ENCODE measurements around the gene PIP4K2A. TPM values are rescaled to one million over a fixed set of nuclear protein-coding genes. Genes with fewer than 3 reads are reported as not detected.
"Not testable (repeated sequence)": the region's sequence is repeated elsewhere in the genome, so short reads cannot be mapped to it uniquely, and the experiment has no call there.

Gene PIP4K2A
- total RNA-seq, 3 donors from 2014 or later (not counting 1 experiment from before 2014, with no cell fraction given), result 311 to 423 (median 405) TPM

- Histone ChIP-seq H3K9me3 (ENCODE audit: control insufficient read depth, insufficient read depth, low read length) (peaks cover 5% of the 10 kb centered on the region), H3K27me3 (ENCODE audit: control insufficient read depth, insufficient read depth, low read length) (no peaks in the 10 kb centered on the region), H3K4me1 (ENCODE audit: control insufficient read depth, insufficient read depth, low read length) (peaks cover 3% of the 10 kb centered on the region), H3K4me3 (ENCODE audit: low read length) (no peak overlapping the region), H3K36me3 (ENCODE audit: control insufficient read depth, insufficient read depth, low read length) (no peaks in the 10 kb centered on the region), H3K27ac (ENCODE audit: low read length) (no peak overlapping the region)
- TF ChIP-seq CTCF (IDR thresholded peaks at IDR 0.05), result no peak
- Mint-ChIP-seq H3K4me1 (peaks cover 6 to 15% of the 10 kb centered on the region in 2 donors), H3K9me3 (peaks cover 10 to 17% of the 10 kb centered on the region in 2 donors), H3K27ac (no peak overlapping the region), H3K36me3 (peaks cover 32% of the 10 kb centered on the region), H3K27me3 (ENCODE audit: low read depth in 2 of 2) (no peaks in the 10 kb centered on the region), H3K4me3 (no peak overlapping the region)
- 93% methylated on average over 2 of the region's 2 CpGs for WGBS (ENCODE audit: insufficient coverage)
- DNase-seq (no peak), ATAC-seq (no peak)
- intact Hi-C loops (cut with micrococcal nuclease), result no loop called here
These were observed 186.9 kb downstream of the PIP4K2A start for GRCh38 chr10:22527520-22527919.

DNA sequence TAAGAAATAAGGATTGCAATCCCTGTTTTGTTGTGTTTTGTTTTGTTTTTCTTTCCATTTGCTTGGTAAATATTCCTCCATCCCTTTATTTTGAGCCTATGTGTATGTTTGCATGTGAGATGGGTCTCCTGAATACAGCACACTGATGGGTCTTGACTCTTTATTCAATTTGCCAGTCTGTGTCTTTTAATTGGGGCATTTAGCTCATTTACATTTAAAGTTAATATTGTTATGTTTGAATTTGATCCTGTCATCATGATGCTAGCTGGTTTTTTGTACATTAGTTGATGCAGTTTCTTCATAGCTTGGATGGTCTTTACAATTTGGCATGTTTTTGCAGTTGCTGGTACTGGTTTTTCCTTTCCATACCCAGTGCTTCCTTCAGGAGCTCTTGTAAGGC lies 190.0 kb downstream of the PIP4K2A start:
- DNase-seq; H3K36me3 ChIP-seq (ENCODE audit: control insufficient read depth, insufficient read depth, low read length); H3K4me3 Mint-ChIP-seq; H3K9me3 ChIP-seq (ENCODE audit: control insufficient read depth, insufficient read depth, low read length); intact Hi-C loops (cut with micrococcal nuclease); H3K27me3 Mint-ChIP-seq (ENCODE audit: low read depth in 2 of 2); H3K4me1 Mint-ChIP-seq; H3K27ac Mint-ChIP-seq; H3K27ac ChIP-seq (ENCODE audit: low read length); H3K4me3 ChIP-seq (ENCODE audit: low read length); H3K27me3 ChIP-seq (ENCODE audit: control insufficient read depth, insufficient read depth, low read length); H3K4me1 ChIP-seq (ENCODE audit: control insufficient read depth, insufficient read depth, low read length); ATAC-seq: not testable (repeated sequence)
- H3K9me3 Mint-ChIP-seq, result peaks cover 10 to 23% of the 10 kb centered on the region in 2 donors
- peaks cover 34% of the 10 kb centered on the region for H3K36me3 Mint-ChIP-seq

GRCh38 chr10:22520645-22521044 lies 193.7 kb downstream of the PIP4K2A start:
- H3K27me3 Mint-ChIP-seq (ENCODE audit: low read depth in 2 of 2); H3K4me3 Mint-ChIP-seq; DNase-seq; H3K4me3 ChIP-seq (ENCODE audit: low read length); H3K27me3 ChIP-seq (ENCODE audit: control insufficient read depth, insufficient read depth, low read length); H3K4me1 ChIP-seq (ENCODE audit: control insufficient read depth, insufficient read depth, low read length); H3K9me3 ChIP-seq (ENCODE audit: control insufficient read depth, insufficient read depth, low read length); H3K36me3 ChIP-seq (ENCODE audit: control insufficient read depth, insufficient read depth, low read length); H3K27ac ChIP-seq (ENCODE audit: low read length); H3K27ac Mint-ChIP-seq; ATAC-seq; intact Hi-C loops (cut with micrococcal nuclease); H3K4me1 Mint-ChIP-seq: not testable (repeated sequence)
- peaks cover 34% of the 10 kb centered on the region for H3K36me3 Mint-ChIP-seq
- H3K9me3 Mint-ChIP-seq, result peaks cover 10 to 20% of the 10 kb centered on the region in 2 donors

DNA sequence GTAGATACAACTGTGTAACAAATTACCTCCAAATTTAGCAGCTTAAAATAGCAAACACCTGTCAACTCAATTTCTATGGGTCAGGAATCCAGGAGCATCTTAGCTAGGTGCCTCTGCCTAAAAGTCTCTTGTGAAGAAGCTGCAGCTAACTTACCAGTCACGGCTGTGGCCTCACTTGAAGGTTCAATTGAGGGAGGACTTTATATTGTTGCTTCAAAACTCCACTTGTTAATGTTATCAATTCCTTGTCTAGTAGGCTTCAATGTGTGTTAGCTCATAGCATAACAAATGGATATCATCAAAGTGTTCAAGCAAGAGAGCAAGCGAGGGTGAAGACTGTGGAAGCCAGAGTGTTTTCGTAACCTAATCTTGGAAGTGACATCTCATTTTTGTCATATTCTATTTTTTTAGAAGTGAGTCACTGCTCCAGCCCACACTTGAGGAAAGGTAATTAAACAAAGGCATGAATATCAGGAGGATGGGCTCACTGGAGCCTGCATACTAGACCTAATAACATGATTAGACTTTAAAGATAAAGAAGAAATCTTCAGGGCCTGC lies 196.1 kb downstream of the PIP4K2A start:
- no peak overlapping the region for H3K27ac Mint-ChIP-seq
- WGBS (ENCODE audit: insufficient coverage), result 100% methylated on average over 3 of the region's 3 CpGs
- Histone ChIP-seq H3K4me3 (ENCODE audit: low read length) (no peak overlapping the region), H3K4me1 (ENCODE audit: control insufficient read depth, insufficient read depth, low read length) (peaks cover 11% of the 10 kb centered on the region), H3K27ac (ENCODE audit: low read length) (no peak overlapping the region), H3K36me3 (ENCODE audit: control insufficient read depth, insufficient read depth, low read length) (no peaks in the 10 kb centered on the region), H3K27me3 (ENCODE audit: control insufficient read depth, insufficient read depth, low read length) (peaks cover 2% of the 10 kb centered on the region), H3K9me3 (ENCODE audit: control insufficient read depth, insufficient read depth, low read length) (no peaks in the 10 kb centered on the region)
- H3K9me3 Mint-ChIP-seq, result peaks cover 2 to 7% of the 10 kb centered on the region in 2 donors
- H3K36me3 Mint-ChIP-seq, result peaks cover 10% of the 10 kb centered on the region
- peaks cover 4 to 5% of the 10 kb centered on the region in 2 donors for H3K4me1 Mint-ChIP-seq
- H3K4me3 Mint-ChIP-seq, result no peak overlapping the region
- no peak for DNase-seq
- intact Hi-C loops (cut with micrococcal nuclease), result no loop called here
- H3K27me3 Mint-ChIP-seq (ENCODE audit: low read depth in 2 of 2), result peaks cover 13 to 20% of the 10 kb centered on the region in 2 donors
- TF ChIP-seq CTCF (IDR thresholded peaks at IDR 0.05), result no peak
- no peak for ATAC-seq

Measured in natural killer cell (primary cell).